K562 (cell line): Measurements from ENCODE around the gene RASGRP2. TPM values are rescaled to one million over a fixed set of nuclear protein-coding genes. Genes with fewer than 3 reads are reported as not detected.

Experiments used
- ATAC-seq: fragments of 200-7000 bp; cut with Tn5 transposase; 3 replicates; pipeline ENCODE4 v1.9.1; 2020; ENCODE audit warnings: moderate library complexity
- BruUV-seq: library from RNA; stranded (reverse); fragments of 400-500 nt; replicated peaks from 2 replicates; lab custom pipeline; 2021; lab: Mats Ljungman, UMichigan
- CTCF ChIA-PET: fragments of 300-600 bp; formaldehyde crosslinking; extraction: SDS; loops from one replicate; lab custom pipeline; 2021; ENCODE audit warnings: low intra/inter-chr PET ratio; lab: Yijun Ruan, JAX
- POLR2A ChIA-PET: fragments of 300-600, 350-650 bp; sonication (Branson Sonifier 250); formaldehyde crosslinking; extraction: SDS; loops from one replicate; lab custom pipeline; 2021; ENCODE audit warnings: antibody characterized with exemption, inconsistent platforms; lab: Yijun Ruan, JAX
- DNase-seq, 4 experiments: peaks; one replicate each; pipeline versions ENCODE4 v3.0.0 to v3.0.0-alpha.2; 2011 to 2018; ENCODE audit warnings: low spot score in 3 of 4, mixed read lengths in 3 of 4; ENCODE audit errors: extremely low read depth in 1 of 4
- FAIRE-seq: peaks from 2 replicates; lab custom pipeline; 2011; peaks lifted over from hg19 to GRCh38; lab: Jason Lieb, UNC
- H2AFZ ChIP-seq: 2 replicates; pipeline ENCODE4 v1.6.0; 2011; ENCODE audit warnings: low read depth, low read length, control low read depth, inconsistent platforms
- H3K27ac ChIP-seq: fragments of 200-600 bp; 3 replicates; pipeline ENCODE4 v1.8.0; 2011; ENCODE audit warnings: low read depth, mild to moderate bottlenecking, control low read depth, inconsistent platforms, low read length, moderate library complexity, mixed read lengths; ENCODE audit errors: extremely low read depth
- H3K27me3 ChIP-seq, 2 experiments: fragments of 300-600 bp in 1 of 2; 2 replicates in 1 of 2; 3 replicates in 1 of 2; pipeline versions ENCODE4 v1.6.0 to v1.8.0; 2011; ENCODE audit warnings: inconsistent platforms in 2 of 2, low read length in 2 of 2, mild to moderate bottlenecking in 1 of 2, mixed read lengths in 1 of 2, moderate library complexity in 1 of 2; ENCODE audit not compliant: control insufficient read depth in 2 of 2, insufficient read depth in 2 of 2
- H3K36me3 ChIP-seq: fragments of 300-600 bp; 3 replicates; pipeline ENCODE4 v1.8.0; 2011; ENCODE audit warnings: mild to moderate bottlenecking, low read length, inconsistent platforms; ENCODE audit not compliant: control insufficient read depth, insufficient read depth
- H3K4me1 ChIP-seq, 2 experiments: fragments of 200-600 bp in 1 of 2; replicated peaks in 1 of 2; 2 replicates in 1 of 2; 3 replicates in 1 of 2; pipeline versions ENCODE4 v1.5.1 to v1.8.0; 2011; ENCODE audit warnings: inconsistent platforms in 2 of 2, low read length in 2 of 2, mild to moderate bottlenecking in 1 of 2, mixed read lengths in 1 of 2, moderate library complexity in 1 of 2; ENCODE audit not compliant: control insufficient read depth in 2 of 2, insufficient read depth in 2 of 2
- H3K4me2 ChIP-seq: 2 replicates; pipeline ENCODE4 v1.6.1; 2011; ENCODE audit warnings: low read length, control low read depth, inconsistent platforms, mixed read lengths; ENCODE audit not compliant: insufficient read depth
- H3K4me3 ChIP-seq: fragments of 200-600 bp; sonication (generic), shearing (Covaris generic); 2 replicates; pipeline ENCODE4 v1.5.1; 2016; ENCODE audit warnings: control low read depth, inconsistent platforms
- H3K79me2 ChIP-seq: fragments of 200-600 bp; 3 replicates; pipeline ENCODE4 v1.8.0; 2011; ENCODE audit warnings: low read length, inconsistent platforms; ENCODE audit not compliant: control insufficient read depth, insufficient read depth
- H3K9ac ChIP-seq, 2 experiments: 2 replicates each; pipeline versions ENCODE4 v1.6.0 to v1.6.1; 2011; ENCODE audit warnings: low read depth in 2 of 2, low read length in 2 of 2, control low read depth in 1 of 2, inconsistent platforms in 1 of 2, mild to moderate bottlenecking in 1 of 2, mixed read lengths in 1 of 2; ENCODE audit not compliant: insufficient read depth in 1 of 2
- H3K9me1 ChIP-seq: one replicate; pipeline ENCODE4 v1.6.0; 2011; ENCODE audit warnings: inconsistent platforms, mild to moderate bottlenecking, low read length, moderate library complexity; ENCODE audit not compliant: control insufficient read depth, insufficient read depth
- H3K9me3 ChIP-seq: replicated peaks from 2 replicates; pipeline ENCODE4 v1.5.1; 2011; ENCODE audit warnings: low read depth, low read length, inconsistent platforms; ENCODE audit not compliant: control insufficient read depth, insufficient read depth
- H4K20me1 ChIP-seq: replicated peaks from 2 replicates; pipeline ENCODE4 v1.6.1; 2011; ENCODE audit warnings: low read length, inconsistent platforms, mixed read lengths; ENCODE audit not compliant: control insufficient read depth, insufficient read depth
- C11orf30 ChIP-seq: fragments of 450-650 bp; IDR thresholded peaks from 2 replicates; pipeline ENCODE4 v1.6.1; 2016; ENCODE audit warnings: low read depth, mild to moderate bottlenecking
- MTA1 ChIP-seq: fragments of 450-650 bp; IDR thresholded peaks from 2 replicates; pipeline ENCODE4 v1.6.1; 2017; ENCODE audit warnings: borderline replicate concordance
- NR3C1 ChIP-seq: sonication (generic); formaldehyde crosslinking; IDR thresholded peaks from 2 replicates; pipeline ENCODE4 v1.8.1; 2022; ENCODE audit warnings: missing genetic modification reagents
- ZNF830 ChIP-seq: fragments of 250-450 bp; sonication (Bioruptor Pico); IDR thresholded peaks from 2 replicates; pipeline ENCODE4 v1.5.0; 2021; ENCODE audit warnings: mild to moderate bottlenecking
- WGBS: fragments of 100-300 bp; shearing (Covaris generic); methylation state at CpG from one replicate; pipeline ENCODE4 v1.1.6; 2016; ENCODE audit warnings: low coverage, mixed read lengths; ENCODE audit not compliant: insufficient coverage; ENCODE audit errors: missing lambda C conversion rate; 5-methylcytosine and 5-hydroxymethylcytosine counted together
- in situ Hi-C: fragments of 300-500 bp; cut with MboI; formaldehyde crosslinking; loops from 4 replicates; pipeline ENCODE4 v1.15.0; 2018; ENCODE audit warnings: inconsistent platforms, mixed read lengths
- intact Hi-C: fragments of 100-400 bp; cut with micrococcal nuclease; formaldehyde crosslinking; loops from 2 replicates; pipeline ENCODE4 v1.14.2; 2022
- polyA plus RNA-seq, 8 experiments: library from polyadenylated mRNA; depleted of rRNA in 4 of 8; stranded (reverse) in 5 of 8; unstranded in 3 of 8; fragments of >200 nt; fragmentation: Nextera tagmentation in 2 of 8; fragmentation: Illumina TruSeq in 1 of 8; extraction: Ambion mirVana in 2 of 8; extraction: Trizol in 1 of 8; gene quantifications; 2 replicates each; pipeline versions ENCODE4 v1.2.1 to v1.2.3, GENCODE V29; 2011 to 2014; ENCODE audit warnings: inconsistent platforms in 1 of 8, missing spikeins in 1 of 8
- total RNA-seq, 7 experiments: library from RNA; depleted of rRNA in 6 of 7; stranded (reverse); fragments of >200 nt in 6 of 7; fragmentation: Illumina TruSeq in 2 of 7; extraction: Trizol in 2 of 7; gene quantifications; 2 replicates each; pipeline versions ENCODE4 v1.2.1 to v1.2.3, GENCODE V29; 2011 to 2021; ENCODE audit warnings: low replicate concordance in 1 of 7

RASGRP2 gene
- total and polyA plus RNA-seq, 9 of the 15 experiments (the other 6 are each of a cell fraction or from before 2014, with no cell fraction given): 0.87 to 22.7 (median 5.5) TPM

DNA sequence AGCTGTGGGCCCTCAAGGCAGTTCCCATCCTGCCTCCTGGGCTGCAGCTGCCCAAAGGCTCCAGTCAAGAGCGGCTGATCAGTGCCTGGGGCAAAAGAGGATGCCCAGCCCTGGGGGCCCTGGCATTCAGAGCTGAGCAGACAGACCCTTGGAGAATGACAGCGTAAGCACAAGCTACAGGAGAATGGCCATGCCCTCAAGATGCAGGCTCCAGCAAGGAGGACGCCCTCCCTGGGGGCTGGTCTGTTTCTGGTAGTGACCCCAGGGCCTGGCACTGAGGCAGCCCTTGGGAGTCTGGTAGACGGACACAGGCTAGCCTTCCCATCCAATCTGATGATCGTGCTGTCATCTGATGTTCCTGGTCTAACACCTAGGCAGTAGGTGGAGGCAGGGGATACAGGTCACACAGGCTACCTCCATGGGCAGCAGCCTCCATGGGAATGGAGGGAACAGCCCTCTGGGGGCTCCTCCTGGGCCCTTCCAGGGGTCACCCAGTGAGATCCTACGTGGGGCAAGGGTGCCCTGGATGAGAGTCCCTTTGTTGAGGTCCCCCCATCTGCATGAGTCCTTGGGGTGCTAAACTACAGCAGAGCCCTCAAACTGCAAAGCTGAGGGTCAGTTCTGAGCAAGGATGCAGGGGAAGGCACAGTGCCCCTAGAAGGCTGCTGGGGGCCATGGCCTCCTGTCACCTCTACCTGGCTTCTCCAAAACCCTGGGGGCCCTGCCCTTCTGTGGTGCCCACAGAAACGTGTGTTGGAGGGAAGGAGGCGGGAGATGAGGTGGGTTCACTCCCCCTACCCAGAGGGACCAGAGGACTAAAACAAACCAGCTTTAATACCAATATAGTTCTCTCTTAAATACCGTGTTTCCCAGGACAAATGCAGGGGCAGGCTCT is 44.6 kb upstream of the RASGRP2 start:
- no peaks in the 10 kb centered on the region for H4K20me1 ChIP-seq
- no peaks in the 10 kb centered on the region for H3K27me3 ChIP-seq
- no peaks in the 10 kb centered on the region for H3K9me3 ChIP-seq
- H3K9me1 ChIP-seq: no peaks in the 10 kb centered on the region
- H2AFZ ChIP-seq: no peak overlapping the region
- 49% methylated on average over 9 of the region's 9 CpGs for WGBS
- intact Hi-C loops: loop anchor here (5.0 kb wide), 1 partner anchor 104 kb away; no protein-coding TSS in a partner anchor
- H3K36me3 ChIP-seq: no peaks in the 10 kb centered on the region
- H3K9ac ChIP-seq: peak overlapping the region in 1 of 2 experiments; percentile 65; a peak in 1 of 4 replicates
- POLR2A ChIA-PET: interaction anchor here (0.6 to 2.5 kb wide), 6 partner anchors 10 to 89 kb away, joined by 3 to 12 read pairs (median 3); partner anchors contain the start of gene SF1
- ATAC-seq (no peak), DNase-seq (no peak), FAIRE-seq (no peak)
- no peak overlapping the region for H3K4me3 ChIP-seq
- in situ Hi-C loops: loop anchor here (5.0 kb wide), 1 partner anchor 104 kb away; no protein-coding TSS in a partner anchor
- H3K4me1 ChIP-seq: peaks cover 3 to 17% of the 10 kb centered on the region in 2 experiments; a peak in 4 of 5 replicates
- no peak overlapping the region for H3K27ac ChIP-seq
- CTCF ChIA-PET: interaction anchor here (0.7 to 2.4 kb wide), 2 partner anchors 105 to 273 kb away, joined by 3 to 13 read pairs; no protein-coding TSS in a partner anchor
- TF ChIP-seq MTA1 (no peak), NR3C1 (CRISPR knock-in tag) (no peak), C11orf30 (no peak), ZNF830 (CRISPR knock-in tag) (no peak)
- H3K79me2 ChIP-seq: no peaks in the 10 kb centered on the region
- no peak overlapping the region for H3K4me2 ChIP-seq
- BruUV-seq: no TSS peak
